ENCODE results near the gene PRPF38A. TPM values are rescaled to one million over a fixed set of nuclear protein-coding genes. Genes with fewer than 3 reads are reported as not detected.

The PRPF38A gene
- total and polyA plus RNA-seq, 4 donors: 13.6 to 37.9 (median 27.6) TPM

DNA sequence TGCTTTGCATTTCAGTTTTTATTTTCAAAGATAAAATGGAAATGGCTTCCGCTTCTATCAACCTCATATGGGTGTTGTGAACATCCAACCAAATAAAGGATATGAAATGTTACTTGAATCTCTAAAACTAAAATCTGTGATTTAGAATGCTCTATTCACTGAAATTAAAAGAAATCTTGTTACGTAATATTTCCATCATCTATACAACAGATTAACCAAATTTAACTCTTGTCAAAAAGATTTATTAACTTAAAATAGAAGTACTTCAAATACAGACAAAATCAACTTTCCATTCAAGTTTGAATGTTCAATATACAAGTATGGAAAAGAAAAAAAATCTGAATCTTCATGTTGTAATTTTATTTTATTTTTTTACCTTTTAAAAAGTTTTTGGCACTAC is 18.7 kb downstream of the PRPF38A start:
- H3K4me3 ChIP-seq: no peak overlapping the region
- no peaks in the 10 kb centered on the region for H3K9me3 ChIP-seq (ENCODE audit: control insufficient read depth in 4 of 4, insufficient read depth in 3 of 4, low read length in 3 of 4)
- peaks cover 0 to 8% (median 0%) of the 10 kb centered on the region in 5 donors for H3K4me1 ChIP-seq (ENCODE audit: control insufficient read depth in 5 of 5, insufficient read depth in 5 of 5, low read length in 5 of 5)
- no peak for TF ChIP-seq CTCF (IDR thresholded peaks at IDR 0.05; ENCODE audit: control extremely low read depth, extremely low read depth)
- no peak for DNase-seq
- peaks cover 1 to 33% (median 6%) of the 10 kb centered on the region in 4 donors for H3K36me3 ChIP-seq (ENCODE audit: control insufficient read depth in 4 of 4, insufficient read depth in 4 of 4, low read length in 4 of 4)
- no peak overlapping the region for H3K9ac ChIP-seq (ENCODE audit: insufficient read depth in 1 of 2, low read length in 2 of 2)
- no peaks in the 10 kb centered on the region for H3K27me3 ChIP-seq (ENCODE audit: control insufficient read depth in 3 of 3, insufficient read depth in 3 of 3, low read length in 2 of 3)
- WGBS, 2 donors: 97 to 99% methylated on average over 2 of the region's 2 CpGs
- ATAC-seq (ENCODE audit: insufficient read depth, low FRiP score): no peak
- no peak overlapping the region for H3K27ac ChIP-seq (ENCODE audit: low read depth in 1 of 2, low read length in 1 of 2)

- Histone ChIP-seq H3K9me3 (ENCODE audit: control insufficient read depth in 4 of 4, insufficient read depth in 3 of 4, low read length in 3 of 4) (no peaks in the 10 kb centered on the region), H3K27ac (ENCODE audit: low read depth in 1 of 2, low read length in 1 of 2) (no peak overlapping the region), H3K27me3 (ENCODE audit: control insufficient read depth in 3 of 3, insufficient read depth in 3 of 3, low read length in 2 of 3) (no peaks in the 10 kb centered on the region), H3K4me1 (ENCODE audit: control insufficient read depth in 5 of 5, insufficient read depth in 5 of 5, low read length in 5 of 5) (peaks cover 0 to 8% (median 0%) of the 10 kb centered on the region in 5 donors), H3K9ac (ENCODE audit: insufficient read depth in 1 of 2, low read length in 2 of 2) (no peak overlapping the region), H3K36me3 (ENCODE audit: control insufficient read depth in 4 of 4, insufficient read depth in 4 of 4, low read length in 4 of 4) (peaks cover 0 to 29% (median 5%) of the 10 kb centered on the region in 4 donors), H3K4me3 (no peak overlapping the region)
- 36 to 57% methylated on average over 9 of the region's 9 CpGs for WGBS, 2 donors
- TF ChIP-seq CTCF (IDR thresholded peaks at IDR 0.05; ENCODE audit: control extremely low read depth, extremely low read depth): no peak
- no peak for ATAC-seq (ENCODE audit: insufficient read depth, low FRiP score)
- peak in 1 of 3 donors; percentile 7 for DNase-seq
Measured at GRCh38 chr1:52423771-52424170, 19.4 kb downstream of the PRPF38A start.

DNA sequence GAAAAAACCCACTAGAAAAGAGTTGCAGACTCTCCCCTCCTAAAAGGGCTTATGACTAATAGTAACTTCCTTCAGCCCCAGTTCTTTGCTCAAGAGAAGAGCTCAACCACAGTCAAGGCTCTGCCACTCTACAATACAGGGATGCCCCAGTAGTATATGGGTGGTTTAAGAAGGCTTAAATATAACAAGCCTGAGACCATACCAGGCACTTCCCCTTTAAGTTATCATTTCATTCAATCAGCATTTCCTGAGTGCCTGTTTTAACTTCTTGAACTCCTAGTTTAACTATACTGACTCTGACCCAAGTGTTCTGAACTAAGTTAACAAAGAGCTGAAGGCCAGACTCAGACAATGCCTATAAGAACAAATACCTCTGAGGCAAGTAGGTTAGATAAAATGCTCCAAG is 19.8 kb downstream of the PRPF38A start:
- ATAC-seq (ENCODE audit: insufficient read depth, low FRiP score) (no peak), DNase-seq (no peak)
- H3K4me1 ChIP-seq (ENCODE audit: control insufficient read depth in 5 of 5, insufficient read depth in 5 of 5, low read length in 5 of 5): peaks cover 0 to 8% (median 0%) of the 10 kb centered on the region in 5 donors
- H3K9ac ChIP-seq (ENCODE audit: insufficient read depth in 1 of 2, low read length in 2 of 2): no peak overlapping the region
- no peaks in the 10 kb centered on the region for H3K9me3 ChIP-seq (ENCODE audit: control insufficient read depth in 4 of 4, insufficient read depth in 3 of 4, low read length in 3 of 4)
- H3K27me3 ChIP-seq (ENCODE audit: control insufficient read depth in 3 of 3, insufficient read depth in 3 of 3, low read length in 2 of 3): no peaks in the 10 kb centered on the region
- H3K36me3 ChIP-seq (ENCODE audit: control insufficient read depth in 4 of 4, insufficient read depth in 4 of 4, low read length in 4 of 4): peaks cover 0 to 27% (median 5%) of the 10 kb centered on the region in 4 donors
- peak overlapping the region in 1 of 2 donors; percentile 16 for H3K27ac ChIP-seq (ENCODE audit: low read depth in 1 of 2, low read length in 1 of 2)
- no peak for TF ChIP-seq CTCF (IDR thresholded peaks at IDR 0.05; ENCODE audit: control extremely low read depth, extremely low read depth)
- H3K4me3 ChIP-seq: no peak overlapping the region

- Histone ChIP-seq H3K27ac (ENCODE audit: low read depth in 1 of 2, low read length in 1 of 2) (no peak overlapping the region), H3K27me3 (ENCODE audit: control insufficient read depth in 3 of 3, insufficient read depth in 3 of 3, low read length in 2 of 3) (no peaks in the 10 kb centered on the region), H3K9ac (ENCODE audit: insufficient read depth in 1 of 2, low read length in 2 of 2) (no peak overlapping the region), H3K36me3 (ENCODE audit: control insufficient read depth in 4 of 4, insufficient read depth in 4 of 4, low read length in 4 of 4) (peaks cover 0 to 27% (median 6%) of the 10 kb centered on the region in 4 donors), H3K4me1 (ENCODE audit: control insufficient read depth in 5 of 5, insufficient read depth in 5 of 5, low read length in 5 of 5) (peaks cover 0 to 8% (median 0%) of the 10 kb centered on the region in 5 donors), H3K9me3 (ENCODE audit: control insufficient read depth in 4 of 4, insufficient read depth in 3 of 4, low read length in 3 of 4) (no peaks in the 10 kb centered on the region), H3K4me3 (no peak overlapping the region)
- DNase-seq: no peak
- TF ChIP-seq CTCF (IDR thresholded peaks at IDR 0.05; ENCODE audit: control extremely low read depth, extremely low read depth): no peak
- 91 to 92% methylated on average over 1 of the region's 1 CpG for WGBS, 2 donors
- ATAC-seq (ENCODE audit: insufficient read depth, low FRiP score): no peak
Measured at GRCh38 chr1:52424813-52425212, 20.4 kb downstream of the PRPF38A start.
